OCI-LY7 (cell line): ENCODE data around the gene SOS1.

Source experiments
- EZH2phosphoT487 ChIP-seq: fragments of 200-600 bp; sonication (generic); IDR thresholded peaks from 2 replicates; pipeline ENCODE4 v1.6.1; 2018; ENCODE audit warnings: low read depth, borderline replicate concordance, mild to moderate bottlenecking, mixed run types, antibody characterized with exemption, low read length, moderate library complexity, mixed read lengths
- TF ChIP-seq, protein P1 (sequence below): fragments of 200-600 bp; sonication (generic); conservative IDR thresholded peaks from 2 replicates; pipeline ENCODE4 v1.5.1; 2014; ENCODE audit warnings: mild to moderate bottlenecking, antibody characterized with exemption, low read length, moderate library complexity, mixed read lengths

DNA sequence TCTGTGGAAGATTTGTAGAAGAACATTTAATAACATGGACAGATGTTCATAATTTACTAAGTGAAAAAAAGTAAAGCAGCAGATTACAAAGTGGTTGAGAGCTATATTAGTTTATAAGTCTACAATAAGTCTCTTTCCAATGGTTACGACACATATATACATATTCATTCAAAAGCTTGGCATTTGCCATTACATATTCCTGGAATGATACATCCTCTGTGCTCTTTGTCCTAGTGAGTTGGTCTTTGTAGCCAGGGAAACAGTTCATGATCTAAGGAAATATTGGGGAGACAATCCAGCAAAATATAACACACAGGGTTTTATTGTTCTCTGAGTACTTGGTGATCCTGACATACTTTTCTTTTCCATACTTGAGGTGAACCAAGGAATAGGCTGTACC, 32.5 kb upstream of the SOS1 start:
- TF ChIP-seq, protein P1, sequence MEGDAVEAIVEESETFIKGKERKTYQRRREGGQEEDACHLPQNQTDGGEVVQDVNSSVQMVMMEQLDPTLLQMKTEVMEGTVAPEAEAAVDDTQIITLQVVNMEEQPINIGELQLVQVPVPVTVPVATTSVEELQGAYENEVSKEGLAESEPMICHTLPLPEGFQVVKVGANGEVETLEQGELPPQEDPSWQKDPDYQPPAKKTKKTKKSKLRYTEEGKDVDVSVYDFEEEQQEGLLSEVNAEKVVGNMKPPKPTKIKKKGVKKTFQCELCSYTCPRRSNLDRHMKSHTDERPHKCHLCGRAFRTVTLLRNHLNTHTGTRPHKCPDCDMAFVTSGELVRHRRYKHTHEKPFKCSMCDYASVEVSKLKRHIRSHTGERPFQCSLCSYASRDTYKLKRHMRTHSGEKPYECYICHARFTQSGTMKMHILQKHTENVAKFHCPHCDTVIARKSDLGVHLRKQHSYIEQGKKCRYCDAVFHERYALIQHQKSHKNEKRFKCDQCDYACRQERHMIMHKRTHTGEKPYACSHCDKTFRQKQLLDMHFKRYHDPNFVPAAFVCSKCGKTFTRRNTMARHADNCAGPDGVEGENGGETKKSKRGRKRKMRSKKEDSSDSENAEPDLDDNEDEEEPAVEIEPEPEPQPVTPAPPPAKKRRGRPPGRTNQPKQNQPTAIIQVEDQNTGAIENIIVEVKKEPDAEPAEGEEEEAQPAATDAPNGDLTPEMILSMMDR = no peak
- no peak for TF ChIP-seq EZH2phosphoT487
